Cardiac fibroblast (primary cell): ENCODE data around the gene CNGB1.

Experiments
- DNase-seq, 2 donors: peaks; one replicate each; pipeline versions ENCODE4 v3.0.0 to v3.0.0-alpha.2; 2010; ENCODE audit warnings: low read depth in 2 of 2
- H3K4me3 ChIP-seq, 2 donors: replicated peaks in 1 of 2; 1 replicate in 1 of 2; 2 replicates in 1 of 2; pipeline ENCODE4 v1.5.1; 2011; ENCODE audit warnings: low read depth in 2 of 2, low read length in 2 of 2, mild to moderate bottlenecking in 2 of 2, moderate library complexity in 1 of 2
- TF ChIP-seq, protein P1 (sequence below): IDR thresholded peaks from one replicate; pipeline ENCODE4 v1.5.1; 2011; ENCODE audit warnings: low read depth, mild to moderate bottlenecking, low read length, inconsistent platforms

The CNGB1 gene

DNA sequence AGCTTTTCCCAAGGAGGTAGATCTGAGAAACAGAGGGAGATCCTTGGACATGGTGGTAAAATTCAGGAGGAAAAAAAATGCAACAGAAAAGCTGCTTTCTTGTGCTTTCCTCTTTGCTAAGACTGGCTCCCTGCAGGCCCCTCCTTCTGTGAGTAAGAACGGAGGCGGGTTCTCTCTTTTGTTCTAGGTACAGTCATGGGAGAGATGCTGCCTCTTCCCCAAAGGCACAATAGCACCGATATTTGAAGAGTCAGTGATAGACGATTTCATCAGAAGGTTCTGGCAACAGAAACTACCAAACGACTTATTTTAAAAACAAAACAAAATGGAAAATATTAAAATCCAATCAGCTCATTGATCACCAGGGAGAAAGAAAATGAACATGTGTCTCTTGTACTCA is 136.0 kb downstream of the CNGB1 start:
- H3K4me3 ChIP-seq: no peak overlapping the region
- TF ChIP-seq, protein P1, sequence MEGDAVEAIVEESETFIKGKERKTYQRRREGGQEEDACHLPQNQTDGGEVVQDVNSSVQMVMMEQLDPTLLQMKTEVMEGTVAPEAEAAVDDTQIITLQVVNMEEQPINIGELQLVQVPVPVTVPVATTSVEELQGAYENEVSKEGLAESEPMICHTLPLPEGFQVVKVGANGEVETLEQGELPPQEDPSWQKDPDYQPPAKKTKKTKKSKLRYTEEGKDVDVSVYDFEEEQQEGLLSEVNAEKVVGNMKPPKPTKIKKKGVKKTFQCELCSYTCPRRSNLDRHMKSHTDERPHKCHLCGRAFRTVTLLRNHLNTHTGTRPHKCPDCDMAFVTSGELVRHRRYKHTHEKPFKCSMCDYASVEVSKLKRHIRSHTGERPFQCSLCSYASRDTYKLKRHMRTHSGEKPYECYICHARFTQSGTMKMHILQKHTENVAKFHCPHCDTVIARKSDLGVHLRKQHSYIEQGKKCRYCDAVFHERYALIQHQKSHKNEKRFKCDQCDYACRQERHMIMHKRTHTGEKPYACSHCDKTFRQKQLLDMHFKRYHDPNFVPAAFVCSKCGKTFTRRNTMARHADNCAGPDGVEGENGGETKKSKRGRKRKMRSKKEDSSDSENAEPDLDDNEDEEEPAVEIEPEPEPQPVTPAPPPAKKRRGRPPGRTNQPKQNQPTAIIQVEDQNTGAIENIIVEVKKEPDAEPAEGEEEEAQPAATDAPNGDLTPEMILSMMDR: no peak
- DNase-seq: peak in 1 of 2 donors; percentile 80
